Esophagus squamous epithelium (tissue), 5 donors: Measurements from ENCODE around the gene PARP4. TPM values are rescaled to one million over a fixed set of nuclear protein-coding genes. Genes with fewer than 3 reads are reported as not detected.
"Not testable (repeated sequence)": the region's sequence is repeated elsewhere in the genome, so short reads cannot be mapped to it uniquely, and the experiment has no call there.

ENCODE experiments used
- DNase-seq: peaks from one replicate; lab custom pipeline; 2025; lab: John Stamatoyannopoulos, UW
- H3K27ac ChIP-seq, 4 donors: fragments of 200-600 bp; sonication (generic); one replicate each; pipeline ENCODE4 v1.5.1; 2016 to 2019; ENCODE audit warnings: mild to moderate bottlenecking in 1 of 4
- H3K27me3 ChIP-seq, 4 donors: fragments of 200-600 bp; sonication (generic); 1 replicate in 3 of 4; 2 replicates in 1 of 4; pipeline versions ENCODE4 v1.5.1 to v1.6.0; 2017 to 2021; ENCODE audit warnings: antibody characterized with exemption in 1 of 4
- H3K36me3 ChIP-seq, 3 donors: fragments of 200-600 bp; sonication (generic); one replicate each; pipeline ENCODE4 v1.5.1; 2016 to 2019
- H3K4me1 ChIP-seq, 3 donors: fragments of 200-600 bp; sonication (generic); one replicate each; pipeline ENCODE4 v1.5.1; 2017 to 2019
- H3K4me3 ChIP-seq, 4 donors: fragments of 200-600 bp; sonication (generic); 1 replicate in 3 of 4; 2 replicates in 1 of 4; pipeline ENCODE4 v1.5.1; 2016 to 2019; ENCODE audit warnings: mild to moderate bottlenecking in 2 of 4, moderate library complexity in 1 of 4
- H3K9me3 ChIP-seq, 3 donors: fragments of 200-600 bp; sonication (generic); one replicate each; pipeline ENCODE4 v1.5.1; 2016 to 2019
- CTCF ChIP-seq, 6 experiments: fragments of 450-650 bp in 4 of 6; fragments of 200-600 bp in 2 of 6; sonication (generic) in 2 of 6; IDR thresholded peaks; one replicate each; pipeline ENCODE4 v1.5.1; 2016 to 2019; ENCODE audit warnings: antibody characterized with exemption in 6 of 6, mild to moderate bottlenecking in 4 of 6, moderate library complexity in 4 of 6
- POLR2A ChIP-seq, 4 donors: fragments of 450-650 bp; IDR thresholded peaks; one replicate each; pipeline ENCODE4 v1.6.1; 2017; ENCODE audit warnings: antibody characterized with exemption in 4 of 4, mild to moderate bottlenecking in 4 of 4, moderate library complexity in 3 of 4
- WGBS, 2 donors: methylation state at CpG; one replicate each; pipeline ENCODE4 v1.1.5; 2018; 5-methylcytosine and 5-hydroxymethylcytosine counted together
- intact Hi-C: fragments of 100-400 bp; cut with DNase I; formaldehyde crosslinking; loops from one replicate; pipeline ENCODE4 v1.15.0; 2022
- total RNA-seq, 4 donors: library from RNA; depleted of rRNA; stranded (reverse); fragments of >200 nt; gene quantifications; one replicate each; pipeline ENCODE4 v1.1.0, GENCODE V29; 2016
- donor health status: DM: yes; HTN: yes; CAD: no.

PARP4 gene
- total RNA-seq, 4 donors from 2014 or later, result 37.3 to 67.6 (median 46.9) TPM

- TF ChIP-seq POLR2A (IDR thresholded peaks at IDR 0.05), result no peak
- TF ChIP-seq CTCF (IDR thresholded peaks at IDR 0.05), result no peak
- H3K36me3 ChIP-seq, result peaks cover 0 to 31% (median 0%) of the 10 kb centered on the region in 3 donors
- 80 to 84% methylated on average over 5 to 8 of the region's 8 CpGs for WGBS, 2 donors
- H3K4me3 ChIP-seq, result no peak overlapping the region
- peaks cover 14 to 66% (median 16%) of the 10 kb centered on the region in 3 donors for H3K4me1 ChIP-seq
- no peaks in the 10 kb centered on the region for H3K9me3 ChIP-seq
- no peaks in the 10 kb centered on the region for H3K27me3 ChIP-seq
- no peak for DNase-seq
- intact Hi-C loops, result no loop called here
- H3K27ac ChIP-seq, result no peak overlapping the region
Measured at GRCh38 chr13:24505256-24505655, 7.3 kb downstream of the PARP4 start.

GRCh38 chr13:24503379-24503696, 9.2 kb downstream of the PARP4 start:
- WGBS, 2 donors, result 72 to 78% methylated on average over 4 of the region's 4 CpGs
- intact Hi-C loops, result no loop called here
- H3K27ac ChIP-seq, result peak overlapping the region; percentile 71 to 85 (median 74)
- peaks cover 0 to 50% (median 0%) of the 10 kb centered on the region in 3 donors for H3K36me3 ChIP-seq
- no peaks in the 10 kb centered on the region for H3K9me3 ChIP-seq
- no peak overlapping the region for H3K4me3 ChIP-seq
- no peak for DNase-seq
- no peaks in the 10 kb centered on the region for H3K27me3 ChIP-seq
- no peak for TF ChIP-seq CTCF (IDR thresholded peaks at IDR 0.05)
- no peak for TF ChIP-seq POLR2A (IDR thresholded peaks at IDR 0.05)
- peaks cover 14 to 51% (median 16%) of the 10 kb centered on the region in 3 donors for H3K4me1 ChIP-seq

GRCh38 chr13:24502533-24503378, 9.8 kb downstream of the PARP4 start:
- intact Hi-C loops, result no loop called here
- no peak for TF ChIP-seq POLR2A (IDR thresholded peaks at IDR 0.05)
- no peak for TF ChIP-seq CTCF (IDR thresholded peaks at IDR 0.05)
- Histone ChIP-seq H3K9me3 (no peaks in the 10 kb centered on the region), H3K27ac (peak overlapping the region; percentile 71 to 85 (median 74)), H3K4me3 (no peak overlapping the region), H3K4me1 (peaks cover 14 to 50% (median 16%) of the 10 kb centered on the region in 3 donors), H3K36me3 (peaks cover 0 to 56% (median 0%) of the 10 kb centered on the region in 3 donors), H3K27me3 (no peaks in the 10 kb centered on the region)
- DNase-seq, result no peak
- 49 to 54% methylated on average over 8 of the region's 8 CpGs for WGBS, 2 donors

GRCh38 chr13:24500977-24501376, 11.6 kb downstream of the PARP4 start:
- Histone ChIP-seq H3K36me3 (peaks cover 0 to 54% (median 10%) of the 10 kb centered on the region in 3 donors), H3K4me3 (no peak overlapping the region), H3K27ac (peak overlapping the region in 3 of 4 donors; percentile 43 to 85 (median 71)), H3K9me3 (no peaks in the 10 kb centered on the region), H3K4me1 (peaks cover 14 to 50% (median 16%) of the 10 kb centered on the region in 3 donors), H3K27me3 (no peaks in the 10 kb centered on the region)
- 19 to 28% methylated on average over 2 of the region's 2 CpGs for WGBS, 2 donors
- no peak for TF ChIP-seq CTCF (IDR thresholded peaks at IDR 0.05)
- TF ChIP-seq POLR2A (IDR thresholded peaks at IDR 0.05), result no peak
- intact Hi-C loops, result no loop called here
- DNase-seq, result no peak

- WGBS, 2 donors, result 83 to 100% methylated on average over 1 of the region's 1 CpG
Measured at GRCh38 chr13:24497742-24498141, 14.8 kb downstream of the PARP4 start.

GRCh38 chr13:24496295-24496694, 16.3 kb downstream of the PARP4 start:
- H3K9me3 ChIP-seq, H3K4me3 ChIP-seq, H3K27me3 ChIP-seq, DNase-seq, H3K27ac ChIP-seq, intact Hi-C loops: not testable (repeated sequence)
- H3K36me3 ChIP-seq, result peaks cover 13 to 91% (median 32%) of the 10 kb centered on the region in 3 donors
- peaks cover 0 to 26% (median 8%) of the 10 kb centered on the region in 3 donors for H3K4me1 ChIP-seq
- WGBS, 2 donors, result 74% methylated on average over 2 of the region's 2 CpGs; no CpG with 5 or more reads in 1 of the 2 donors

More at GRCh38 chr13:24497742-24498141, 14.8 kb downstream of the PARP4 start:
- no peaks in the 10 kb centered on the region for H3K27me3 ChIP-seq
- TF ChIP-seq POLR2A (IDR thresholded peaks at IDR 0.05), result no peak
- no peak for TF ChIP-seq CTCF (IDR thresholded peaks at IDR 0.05)
- no peak overlapping the region for H3K4me3 ChIP-seq
- peaks cover 6 to 40% (median 12%) of the 10 kb centered on the region in 3 donors for H3K4me1 ChIP-seq
- no peaks in the 10 kb centered on the region for H3K9me3 ChIP-seq
- no peak overlapping the region for H3K27ac ChIP-seq
- intact Hi-C loops, result no loop called here
- DNase-seq, result no peak
- peaks cover 12 to 77% (median 26%) of the 10 kb centered on the region in 3 donors for H3K36me3 ChIP-seq
